HG03039 (cell line): ENCODE results near the gene ZNF511.

Experiments
- ATAC-seq: cut with Tn5 transposase; IDR thresholded peaks from one replicate; pipeline ENCODE4 v1.9.1; 2021; ENCODE audit warnings: mild to moderate bottlenecking, moderate library complexity; ENCODE audit not compliant: unreplicated experiment

ZNF511 gene

DNA sequence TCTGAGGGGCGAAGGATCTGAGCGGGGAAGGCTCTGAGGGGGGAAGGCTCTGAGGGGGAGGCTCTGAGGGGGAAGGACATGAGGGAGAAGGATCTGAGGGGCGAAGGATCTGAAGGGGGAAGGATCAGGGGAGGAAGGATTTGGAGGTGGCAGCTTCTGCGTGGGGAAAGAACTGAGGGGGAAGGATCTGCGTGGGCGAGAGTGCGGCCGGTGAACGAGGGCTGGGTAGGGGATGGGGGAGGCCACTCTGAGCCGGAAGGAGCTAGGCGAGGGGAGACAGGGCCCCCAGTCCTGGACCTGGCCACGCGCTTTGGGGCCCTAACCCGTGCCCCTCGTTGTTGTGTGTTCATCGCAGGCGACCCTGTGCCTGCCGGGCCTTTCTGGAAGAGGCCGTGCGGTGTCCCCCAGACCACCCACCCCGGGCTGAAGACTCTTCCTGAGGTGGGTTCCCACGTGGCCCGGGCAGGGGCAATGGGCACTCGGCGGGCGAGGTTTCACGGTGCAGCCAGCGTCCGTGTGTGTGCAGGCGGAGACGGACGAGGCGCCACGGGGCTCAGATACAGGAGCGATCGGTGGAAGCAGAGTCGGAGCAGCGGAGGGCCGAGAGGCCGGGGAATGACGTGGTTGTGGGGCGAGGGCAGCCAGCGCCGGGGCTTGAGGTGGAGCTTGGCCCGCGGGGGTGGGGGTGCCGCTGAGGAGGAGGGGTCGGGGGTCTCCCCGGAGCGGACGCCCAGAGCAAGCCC lies 26.0 kb downstream of the ZNF511 start:
- ATAC-seq = no peak

DNA sequence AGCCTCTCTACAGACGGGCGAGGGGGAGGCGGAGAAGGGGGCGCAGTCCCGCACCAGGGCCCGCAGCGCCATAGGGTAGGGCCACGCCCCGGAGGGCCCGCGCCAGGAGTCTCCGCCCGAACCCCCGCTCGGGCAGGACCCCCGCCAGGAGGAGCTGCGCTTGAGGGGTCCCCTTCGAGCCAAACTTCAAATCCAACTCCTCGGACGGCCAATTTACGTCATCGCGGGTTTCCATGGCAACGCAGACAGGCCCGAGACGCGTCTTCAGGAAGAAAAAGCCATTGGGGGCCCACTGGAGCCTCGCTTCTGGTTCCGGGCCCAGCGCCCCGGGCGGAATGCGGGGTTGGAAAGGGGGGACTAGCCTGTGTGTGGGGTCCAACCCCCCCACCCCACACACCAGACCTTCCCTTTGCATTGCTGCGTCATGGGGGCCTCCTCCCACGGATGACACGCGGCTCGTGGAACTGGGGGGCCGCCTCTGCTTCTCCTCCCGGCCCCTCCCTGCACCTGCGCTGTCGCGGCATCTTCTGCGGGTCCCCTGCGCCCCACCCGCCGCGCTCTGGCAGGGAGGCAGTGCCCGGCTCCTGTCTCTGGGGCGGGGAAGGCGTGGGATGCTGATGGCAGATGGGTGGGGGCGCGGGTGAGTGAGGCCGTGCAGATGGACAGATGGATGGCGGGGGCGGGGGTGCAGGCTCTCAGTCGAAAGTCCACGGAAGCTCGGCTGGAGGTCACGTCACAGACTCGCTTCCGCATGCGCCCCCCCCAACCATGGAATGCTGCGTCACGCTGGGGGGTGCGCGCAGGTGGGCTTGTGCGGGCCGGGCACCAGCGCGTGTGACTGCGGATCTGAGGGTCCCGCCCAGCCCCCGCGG lies 26.8 kb downstream of the ZNF511 start:
- no peak for ATAC-seq

DNA sequence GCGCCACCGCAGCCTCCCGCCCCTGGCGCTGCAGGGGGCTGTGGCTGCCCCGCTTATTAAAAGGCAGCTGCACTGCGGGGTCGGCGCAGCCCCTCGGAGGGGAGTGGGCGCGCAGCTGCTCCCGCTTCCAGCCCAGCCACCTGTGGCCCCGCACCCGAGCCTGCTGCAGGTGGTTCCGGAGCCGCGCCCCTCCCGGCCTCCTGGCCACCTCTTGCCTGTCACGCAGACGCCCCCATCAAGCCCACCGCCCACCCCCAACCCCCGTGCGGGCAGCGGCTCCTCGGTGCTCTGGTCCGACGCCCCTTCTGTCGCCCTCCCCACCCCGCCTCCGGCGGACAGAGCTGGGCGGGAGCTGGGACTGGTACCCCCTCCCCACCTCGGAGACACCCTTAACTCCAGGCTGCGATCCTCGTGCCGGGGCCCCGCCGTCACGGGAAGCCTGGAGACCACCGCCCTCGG lies 27.4 kb downstream of the ZNF511 start:
- no peak for ATAC-seq

DNA sequence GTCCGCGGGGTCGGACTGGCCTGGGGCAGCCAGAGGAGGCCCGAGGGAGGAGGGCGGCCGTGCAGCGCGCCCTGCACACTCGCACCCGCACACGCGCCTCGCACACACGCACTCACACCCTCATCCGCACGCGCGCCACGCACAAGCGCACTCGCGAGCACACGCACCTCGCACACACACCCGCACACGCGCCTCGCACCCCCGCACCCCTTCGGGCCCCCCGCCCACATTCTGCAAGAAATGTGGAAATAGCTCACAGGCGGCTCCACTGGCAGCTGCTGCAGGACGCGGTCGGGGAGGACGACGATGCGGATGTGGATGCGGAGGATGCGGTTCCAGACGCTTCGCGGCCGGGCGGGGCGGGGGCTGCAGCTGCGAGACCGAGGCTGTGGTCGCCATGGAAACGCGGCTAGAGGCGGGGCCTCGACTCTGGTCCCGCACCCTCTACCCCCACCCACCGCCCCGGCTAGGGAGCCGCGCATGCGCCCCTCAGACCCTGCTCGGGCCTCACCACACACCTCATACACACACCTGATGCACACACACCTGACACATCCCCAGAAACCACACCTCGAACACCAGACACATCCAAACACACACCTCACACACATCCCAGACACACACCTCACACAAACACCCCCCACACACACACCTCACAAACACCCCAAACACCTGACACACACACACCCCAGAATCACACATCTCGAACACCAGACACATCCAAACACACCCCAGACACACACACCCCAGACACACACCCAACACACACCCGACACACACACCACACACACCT lies 28.1 kb downstream of the ZNF511 start, which contains the start of gene CALY:
Gene CALY, minus strand, starts transcription at position 320 of the 793 bp plus-strand sequence. CDS start 7,907 bp downstream, outside the sequence.
- no peak for ATAC-seq

DNA sequence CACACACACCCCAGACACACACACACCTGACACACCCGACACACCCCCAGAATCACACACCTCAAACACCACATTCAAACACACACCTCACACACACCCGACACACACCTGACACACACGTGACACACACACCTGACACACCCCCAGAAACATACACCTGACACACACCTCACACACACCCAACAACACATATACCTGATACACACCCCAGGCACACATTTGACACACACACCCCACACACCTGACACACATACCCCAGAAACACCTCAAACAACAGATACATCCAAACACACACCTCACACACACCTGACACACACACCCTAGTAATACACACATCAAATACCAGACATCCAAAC lies 28.6 kb downstream of the ZNF511 start:
- no peak for ATAC-seq

DNA sequence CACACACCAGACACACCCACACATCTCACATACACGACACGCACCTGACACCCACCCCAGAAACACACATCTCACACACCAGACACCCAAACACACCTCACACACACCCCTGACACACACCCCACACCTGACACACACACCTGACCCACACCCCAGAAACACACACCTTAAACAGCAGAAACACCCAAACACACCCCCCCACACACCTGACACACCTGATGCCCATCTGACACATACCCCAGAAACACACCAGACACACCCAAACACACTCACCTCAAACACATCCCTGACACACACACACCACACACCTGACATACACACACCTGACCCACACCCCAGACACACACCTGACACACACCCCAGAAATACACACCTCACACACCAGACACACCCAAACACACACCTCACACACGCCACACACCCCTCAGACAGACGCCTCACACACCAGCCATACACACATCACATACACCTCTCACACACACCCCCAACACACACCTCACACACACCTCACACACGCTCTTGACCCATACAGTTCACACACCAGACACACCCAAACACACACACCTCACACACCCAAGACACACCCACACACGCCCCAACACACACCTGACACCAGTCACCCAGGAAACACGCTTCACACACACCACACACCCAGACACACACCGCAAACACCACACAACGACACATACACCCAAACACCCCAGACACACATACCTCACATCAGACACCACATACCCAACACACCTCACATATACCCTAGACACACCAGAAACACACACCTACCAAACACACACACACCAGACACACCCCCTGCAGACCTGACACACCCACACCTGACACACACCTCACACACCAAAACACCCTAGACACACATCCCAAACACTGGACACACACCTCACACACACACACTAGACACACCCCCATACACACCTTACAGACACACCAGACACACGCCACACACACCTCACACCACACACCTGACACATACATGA lies 29.7 kb downstream of the ZNF511 start:
- ATAC-seq = no peak

DNA sequence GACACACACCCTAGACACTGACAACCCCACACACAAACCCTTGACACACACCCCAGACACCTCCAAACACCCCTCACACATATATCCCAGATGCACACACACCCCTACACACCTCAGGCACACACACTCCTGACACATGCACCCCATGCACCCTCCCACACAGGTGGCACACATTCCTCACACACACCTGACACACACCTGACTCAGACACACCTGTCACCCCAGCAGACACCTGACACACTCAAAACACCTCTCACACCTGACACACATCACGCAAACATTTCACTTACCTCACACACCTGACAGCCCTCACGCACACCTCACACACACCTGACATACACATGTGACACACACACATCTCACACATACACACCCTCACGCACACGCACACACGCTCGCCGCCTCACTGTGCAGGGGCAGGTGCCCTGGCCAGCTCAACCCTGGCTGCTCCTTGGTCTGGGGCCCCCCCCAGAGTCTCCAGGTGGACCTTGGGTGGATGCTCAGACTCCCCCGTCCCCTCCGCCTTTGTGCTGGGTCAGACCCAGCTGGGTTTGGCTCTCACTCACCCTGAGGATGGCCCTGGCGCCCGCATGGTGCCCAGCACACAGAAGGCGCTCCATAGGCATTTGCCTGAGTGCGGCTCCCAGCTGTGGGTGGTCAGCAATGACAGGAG lies 31.1 kb downstream of the ZNF511 start:
- no peak for ATAC-seq

DNA sequence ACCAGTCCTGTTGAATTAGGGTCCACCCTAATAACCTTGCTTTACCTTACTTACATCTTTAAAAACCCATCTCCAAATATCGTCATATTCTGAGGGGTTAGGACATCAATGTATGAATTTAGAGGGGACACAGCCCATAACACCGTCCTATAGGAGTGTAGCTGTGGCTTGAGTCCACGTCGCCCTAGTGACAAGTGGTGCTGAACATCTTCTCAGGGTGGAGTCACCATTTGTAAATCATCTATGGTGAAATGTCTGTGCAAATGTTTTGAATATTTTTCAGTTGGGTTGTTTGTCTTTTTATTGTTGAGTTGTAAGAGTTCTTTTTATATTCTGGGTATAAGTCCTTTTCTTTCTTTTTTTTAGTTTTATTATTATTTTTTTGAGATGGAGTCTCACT lies 33.3 kb downstream of the ZNF511 start:
- ATAC-seq = no peak

DNA sequence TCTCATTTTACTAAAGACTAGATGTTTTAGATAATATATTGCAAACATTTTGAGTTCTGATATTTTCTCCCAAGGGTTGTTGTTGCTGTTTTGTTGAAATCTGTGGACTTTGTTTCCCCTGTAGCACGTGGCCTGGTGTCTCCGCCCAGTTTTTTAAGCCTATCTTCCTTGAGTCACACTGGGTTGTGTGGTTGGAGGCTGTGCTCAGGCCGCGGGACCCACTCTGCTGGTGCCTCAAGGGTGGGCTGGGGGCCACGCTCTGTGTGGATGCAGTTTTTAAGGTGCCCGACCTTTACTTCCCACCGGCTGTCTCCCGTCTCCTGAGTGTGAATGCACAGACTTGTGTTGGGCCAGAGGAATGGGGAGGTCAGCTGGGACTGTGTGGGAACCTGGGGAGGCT lies 34.2 kb downstream of the ZNF511 start:
- ATAC-seq = no peak

DNA sequence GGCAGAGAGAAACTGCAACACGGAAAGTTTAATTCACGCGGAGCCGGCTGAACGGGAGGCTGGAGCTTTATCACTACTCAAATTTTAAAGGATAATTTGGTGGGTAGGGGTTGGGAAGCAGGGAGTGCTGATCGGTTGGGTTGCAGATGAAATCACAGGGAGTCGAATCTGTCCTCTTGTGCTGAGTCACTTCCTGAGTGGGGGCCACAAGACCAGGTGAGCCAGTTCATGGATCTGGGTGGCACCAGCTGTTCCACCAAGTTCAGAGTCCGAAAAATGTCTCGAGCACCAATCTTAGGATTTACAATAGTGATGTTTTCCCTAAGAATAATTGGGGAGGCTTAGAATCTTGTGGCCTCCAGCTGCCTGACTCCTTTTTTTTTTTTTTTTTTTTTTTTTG lies 34.8 kb downstream of the ZNF511 start:
- no peak for ATAC-seq

DNA sequence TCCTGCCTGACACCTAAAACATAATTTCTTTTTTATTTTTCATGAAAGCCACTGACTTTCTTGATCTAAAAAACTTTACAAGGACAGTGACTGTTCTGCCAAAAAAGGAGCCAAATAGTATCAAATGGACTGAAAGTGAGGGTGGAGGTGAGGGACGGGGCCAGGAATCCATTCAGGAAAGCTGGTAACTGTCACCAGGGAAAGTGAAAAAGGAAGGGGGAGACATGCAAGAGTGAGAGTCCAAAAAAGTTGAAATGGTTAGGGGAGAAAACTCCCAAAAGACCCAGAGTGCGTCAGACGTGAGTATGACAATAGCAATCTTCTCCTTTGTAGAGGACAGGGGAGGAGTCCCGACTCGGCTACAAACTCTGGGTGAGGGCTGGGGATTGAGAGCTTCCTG lies 35.5 kb downstream of the ZNF511 start:
- no peak for ATAC-seq

DNA sequence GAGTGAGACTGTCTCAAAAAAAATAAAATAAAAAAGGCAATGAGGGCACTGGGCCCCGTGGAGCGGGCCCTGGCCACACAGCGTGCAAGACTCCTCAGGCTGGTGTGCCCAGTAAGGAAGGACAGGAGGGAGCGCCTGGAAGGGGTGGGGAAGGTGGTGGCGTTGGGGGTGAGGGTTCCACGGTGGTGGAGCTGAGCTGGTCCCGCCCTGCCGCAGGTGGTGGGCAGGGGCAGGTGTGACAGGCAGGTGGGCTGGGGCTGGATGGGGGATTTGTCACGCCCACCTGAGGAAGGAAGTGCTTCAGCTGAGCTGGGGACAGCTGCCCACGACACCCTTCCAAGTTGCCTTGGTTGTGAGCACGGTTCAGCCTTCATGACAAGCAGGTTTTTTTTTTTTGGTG lies 37.7 kb downstream of the ZNF511 start:
- no peak for ATAC-seq

DNA sequence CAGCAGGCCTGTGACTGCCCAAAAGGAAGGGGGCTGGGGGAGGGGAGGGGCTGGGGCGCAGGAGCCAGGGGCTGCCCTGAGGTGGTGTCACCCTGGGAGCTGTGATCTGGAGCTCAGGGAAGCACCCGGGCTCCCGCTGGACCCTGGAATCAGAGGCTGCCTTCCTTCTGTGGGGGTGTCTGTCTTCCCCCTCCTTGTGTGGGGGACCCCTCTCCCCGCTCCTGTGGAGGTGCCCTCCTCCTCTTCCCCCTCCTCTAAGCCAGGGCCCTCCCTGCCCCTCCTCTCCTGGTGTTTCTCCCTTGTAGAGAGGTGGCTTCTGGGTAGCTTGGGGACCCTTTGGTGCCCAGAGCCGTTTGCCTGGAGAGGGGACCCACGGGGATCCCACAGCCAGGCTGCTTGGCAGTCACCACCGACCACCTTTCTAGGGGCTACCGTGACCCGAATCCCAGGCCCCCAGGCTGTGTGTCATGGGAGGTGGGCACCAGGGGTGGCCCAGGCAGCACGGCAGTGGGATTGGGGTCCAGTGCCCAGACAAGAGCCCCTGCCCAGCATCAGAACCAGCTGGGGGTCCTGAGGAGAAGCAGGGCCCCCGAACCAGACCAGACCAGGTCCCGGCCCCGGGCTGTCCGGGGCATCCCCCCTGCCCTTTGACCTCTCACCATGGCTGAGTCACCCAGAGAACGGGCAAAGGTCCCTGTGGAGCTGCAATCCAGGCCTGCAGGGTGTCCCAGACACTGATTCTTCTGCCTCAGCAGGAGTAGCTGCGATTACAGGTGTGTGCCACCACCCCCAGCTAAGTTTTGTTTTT lies 39.2 kb downstream of the ZNF511 start:
- no peak for ATAC-seq

DNA sequence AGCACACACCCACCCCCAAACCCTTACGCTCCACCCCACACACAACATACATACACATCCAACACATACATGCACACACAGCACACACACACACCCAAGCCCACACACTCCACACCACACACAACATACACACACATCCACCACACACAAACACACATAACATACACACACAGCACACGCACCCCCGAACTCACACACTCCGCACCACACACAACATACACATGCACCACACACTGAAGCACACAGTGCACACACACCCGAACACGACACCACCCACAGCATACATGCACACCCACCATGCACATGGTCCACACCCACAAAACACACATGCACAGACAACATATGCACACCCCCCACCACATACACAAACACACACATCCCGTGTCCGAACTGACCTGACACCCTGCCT lies 40.5 kb downstream of the ZNF511 start:
- no peak for ATAC-seq

DNA sequence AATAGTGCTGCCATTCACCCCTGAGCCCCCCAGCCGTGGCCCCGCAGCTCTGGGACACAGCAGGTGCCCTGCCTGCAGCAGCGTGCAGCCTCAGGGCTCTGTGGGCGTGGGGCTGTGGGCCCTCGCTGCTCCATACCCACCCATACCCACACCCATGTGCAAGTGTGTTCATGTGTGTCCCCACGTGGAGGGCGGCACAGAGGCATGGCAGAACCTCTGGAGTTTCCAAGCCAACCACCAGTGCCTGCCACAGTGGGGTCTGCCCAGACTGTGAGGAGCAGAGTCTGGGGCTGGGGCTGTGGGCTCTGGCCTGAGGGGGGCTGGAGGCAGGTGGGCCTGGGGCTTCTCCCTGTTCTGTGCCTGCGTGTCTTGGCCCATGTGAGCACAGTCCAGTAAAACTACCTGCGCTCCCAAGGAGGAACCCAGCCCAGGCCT lies 40.9 kb downstream of the ZNF511 start:
- ATAC-seq = no peak

DNA sequence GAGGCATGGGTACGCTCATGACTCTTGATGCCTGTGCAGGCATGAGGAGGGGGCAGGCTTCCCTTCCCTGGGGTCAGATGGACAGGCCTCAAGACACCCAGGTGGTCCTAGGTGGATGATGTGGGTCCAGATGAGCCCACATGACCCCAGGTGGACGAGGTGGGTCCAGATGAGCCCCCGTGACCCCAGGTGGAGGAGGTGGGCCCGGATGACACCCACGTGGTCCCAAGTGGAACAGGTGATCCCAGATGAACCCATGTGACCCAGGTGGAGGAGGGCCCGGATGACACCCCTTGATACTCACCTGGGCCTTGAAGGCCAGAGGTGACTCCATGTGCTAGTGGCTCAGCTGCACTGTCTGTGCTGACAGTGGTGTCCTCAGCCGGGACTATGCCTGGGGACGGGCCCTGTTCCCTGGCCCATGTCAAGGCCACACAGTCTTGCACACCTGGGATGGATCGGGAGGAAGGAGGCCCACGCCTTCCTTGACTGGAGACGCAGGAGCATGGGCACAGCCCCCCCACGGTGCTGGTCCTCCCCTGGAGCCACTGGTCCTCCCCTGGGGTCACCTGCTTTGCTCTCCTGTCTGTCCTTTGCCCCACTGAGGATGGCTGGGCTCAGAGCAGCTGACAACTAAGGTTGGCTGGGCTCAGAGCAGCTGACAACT lies 41.7 kb downstream of the ZNF511 start:
- ATAC-seq = no peak

DNA sequence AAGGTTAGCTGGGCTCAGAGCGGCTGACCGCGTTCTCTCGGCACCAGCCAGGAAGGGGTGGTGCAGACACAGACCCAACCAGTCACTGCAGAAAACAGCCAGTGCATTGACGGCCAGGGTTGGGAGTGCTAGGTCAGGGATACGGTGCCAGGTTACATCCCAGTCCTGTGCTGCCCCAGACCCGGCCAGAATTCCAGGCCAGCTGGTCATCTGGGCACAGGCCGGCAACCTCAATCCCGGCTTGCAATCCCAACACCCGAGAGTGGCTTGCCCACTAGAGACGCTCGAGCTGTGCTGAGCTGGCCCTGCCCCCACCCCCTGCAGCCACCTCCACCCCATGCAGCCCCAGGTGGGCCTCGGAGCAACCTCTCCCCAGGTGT lies 42.2 kb downstream of the ZNF511 start:
- no peak for ATAC-seq
